ENCODE measurements around the gene GPNMB. TPM values are rescaled to one million over a fixed set of nuclear protein-coding genes. Genes with fewer than 3 reads are reported as not detected.

The GPNMB gene
- total RNA-seq, 1 experiment from 2014 or later = 1.2 TPM

GRCh38 chr7:23216021-23216420 is 30.6 kb upstream of the GPNMB start:
- Mint-ChIP-seq H3K4me1 (peaks cover 12 to 19% of the 10 kb centered on the region in 2 experiments), H3K9me3 (no peaks in the 10 kb centered on the region), H3K4me3 (no peak overlapping the region), H3K27me3 (ENCODE audit: low read depth) (no peaks in the 10 kb centered on the region), H3K27ac (no peak overlapping the region), H3K36me3 (ENCODE audit: insufficient read depth in 1 of 3, low read depth in 3 of 3) (no peaks in the 10 kb centered on the region)
- H3K9me3 ChIP-seq (ENCODE audit: control insufficient read depth, low read depth, low read length) = no peaks in the 10 kb centered on the region
- no peaks in the 10 kb centered on the region for H3K79me1 ChIP-seq (ENCODE audit: insufficient read depth, low read depth, low read length, poor library complexity, severe bottlenecking)
- no peak overlapping the region for H2BK5ac ChIP-seq (ENCODE audit: insufficient read length, low read length)
- H2AFZ ChIP-seq (ENCODE audit: low read length) = no peak overlapping the region
- no peaks in the 10 kb centered on the region for H3K4me1 ChIP-seq (ENCODE audit: insufficient read depth, low read length)
- no peak overlapping the region for H2AK5ac ChIP-seq (ENCODE audit: insufficient read length, low read length)
- H3K23ac ChIP-seq (ENCODE audit: insufficient read length, low read depth, low read length) = no peak overlapping the region
- H2BK15ac ChIP-seq (ENCODE audit: low read depth, low read length) = no peak overlapping the region
- no peak overlapping the region for H3K56ac ChIP-seq (ENCODE audit: insufficient read length, low read depth, low read length)
- H3K18ac ChIP-seq (ENCODE audit: insufficient read length, low read depth, low read length) = no peak overlapping the region
- no peak overlapping the region for H3K14ac ChIP-seq (ENCODE audit: insufficient read depth, low read length)
- no peak overlapping the region for H3K4ac ChIP-seq (ENCODE audit: low read depth, low read length)
- H3K4me2 ChIP-seq (ENCODE audit: insufficient read depth, insufficient read length, low read length) = no peak overlapping the region
- no peak overlapping the region for H3K27ac ChIP-seq (ENCODE audit: insufficient read length, low read depth, low read length)
- no peak overlapping the region for H2BK12ac ChIP-seq (ENCODE audit: insufficient read length, low read depth, low read length)
- DNase-seq = no peak
- no peak overlapping the region for H4K8ac ChIP-seq (replicated peaks; ENCODE audit: insufficient read length, low read depth, low read length)
- no peak overlapping the region for H4K5ac ChIP-seq (ENCODE audit: insufficient read length, low read depth, low read length)
- no peaks in the 10 kb centered on the region for H4K20me1 ChIP-seq (ENCODE audit: control insufficient read depth, insufficient read depth, insufficient read length)
- H3T11ph ChIP-seq (ENCODE audit: low read length) = no peak overlapping the region
- H3K23me2 ChIP-seq (ENCODE audit: insufficient read length, low read depth, low read length, poor library complexity, severe bottlenecking) = no peaks in the 10 kb centered on the region
- H2BK20ac ChIP-seq (ENCODE audit: low read depth, low read length, poor library complexity, severe bottlenecking) = no peak overlapping the region
- no peak overlapping the region for H3K9ac ChIP-seq (ENCODE audit: extremely low read depth, insufficient read length, low read length)
- no peak overlapping the region for H4K91ac ChIP-seq (ENCODE audit: insufficient read length, low read depth, low read length)
- H3K79me2 ChIP-seq (ENCODE audit: insufficient read depth, low read length) = no peaks in the 10 kb centered on the region
- WGBS (ENCODE audit: extremely low coverage, insufficient read length, low lambda C conversion rate) = no CpG with 5 or more reads among the region's 2 CpGs
- no peaks in the 10 kb centered on the region for H3K27me3 ChIP-seq (ENCODE audit: insufficient read depth, low read length)
- TF ChIP-seq CTCF (conservative IDR thresholded peaks at IDR 0.05) = no peak
- H2BK120ac ChIP-seq (ENCODE audit: low read depth, low read length, poor library complexity, severe bottlenecking) = no peak overlapping the region
